Measurements from ENCODE around the gene STK32B.

The STK32B gene

DNA sequence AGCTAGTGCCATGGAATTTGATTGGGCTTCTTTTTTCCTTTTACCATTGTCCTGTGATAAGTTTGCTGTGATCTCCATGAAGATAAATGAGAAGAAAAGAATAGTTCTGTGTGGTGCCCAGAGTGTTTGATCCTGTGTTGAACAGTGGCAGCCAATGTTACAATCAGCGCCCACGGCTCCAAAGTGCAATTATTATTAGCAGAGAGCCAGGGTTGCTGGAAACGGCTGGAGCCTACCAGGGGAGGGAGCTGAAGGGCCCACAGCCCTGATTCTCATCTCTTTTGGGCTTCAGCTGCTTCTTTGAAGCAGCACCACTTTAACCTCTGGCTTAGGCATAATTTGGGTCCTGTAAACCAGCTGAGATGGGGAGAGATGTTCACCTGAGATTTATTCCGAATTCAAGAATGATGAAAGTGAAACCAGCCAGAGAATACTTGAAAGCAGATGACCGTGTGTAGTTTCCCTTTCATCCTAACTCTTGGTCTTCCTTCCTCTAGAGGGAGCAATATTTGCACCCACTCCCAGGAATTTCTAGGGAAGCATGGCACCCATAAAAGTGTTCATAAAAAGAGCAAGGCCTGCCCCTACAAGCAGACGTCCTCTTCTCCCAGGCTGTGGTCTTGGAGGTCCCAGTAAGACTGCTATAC lies 358.8 kb downstream of the STK32B start:
- H3K4me3 ChIP-seq (ENCODE audit: insufficient read depth, low read depth, low read length) = no peak overlapping the region
- no peaks in the 10 kb centered on the region for H3K36me3 ChIP-seq (ENCODE audit: control insufficient read depth, insufficient read depth, low read length)
- H3K4me1 ChIP-seq (ENCODE audit: control insufficient read depth, insufficient read depth, low read length) = no peaks in the 10 kb centered on the region
- no peaks in the 10 kb centered on the region for H3K9me3 ChIP-seq (ENCODE audit: control insufficient read depth, low read length)
- 82 to 87% methylated on average over 6 of the region's 6 CpGs for WGBS, 2 experiments
- no peaks in the 10 kb centered on the region for H3K27me3 ChIP-seq (ENCODE audit: control insufficient read depth, insufficient read depth, low read length, poor library complexity, severe bottlenecking)
- H3K27ac ChIP-seq (ENCODE audit: insufficient read depth, low read depth, low read length, poor library complexity, severe bottlenecking) = no peak overlapping the region

DNA sequence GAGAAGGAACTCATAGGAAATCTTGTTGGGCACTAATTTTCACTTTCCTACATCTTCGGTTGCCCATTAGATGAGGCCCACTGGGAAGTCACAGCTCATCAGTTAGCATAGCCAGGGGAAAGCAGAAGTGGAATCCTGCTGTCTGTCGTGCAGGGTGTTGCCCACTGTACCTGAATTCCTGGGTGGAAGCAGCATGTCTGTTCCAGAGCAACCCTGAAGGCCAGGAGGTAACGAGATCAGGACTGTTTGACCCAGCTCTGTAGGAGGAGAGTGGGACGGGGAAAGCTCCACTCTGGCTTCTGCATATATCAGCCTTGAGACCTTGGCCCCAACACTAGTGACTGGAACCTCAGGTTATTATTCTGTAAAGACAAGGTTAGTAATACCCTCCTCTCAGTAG lies 361.0 kb downstream of the STK32B start:
- WGBS, 2 experiments = 92 to 95% methylated on average over 4 of the region's 4 CpGs

DNA sequence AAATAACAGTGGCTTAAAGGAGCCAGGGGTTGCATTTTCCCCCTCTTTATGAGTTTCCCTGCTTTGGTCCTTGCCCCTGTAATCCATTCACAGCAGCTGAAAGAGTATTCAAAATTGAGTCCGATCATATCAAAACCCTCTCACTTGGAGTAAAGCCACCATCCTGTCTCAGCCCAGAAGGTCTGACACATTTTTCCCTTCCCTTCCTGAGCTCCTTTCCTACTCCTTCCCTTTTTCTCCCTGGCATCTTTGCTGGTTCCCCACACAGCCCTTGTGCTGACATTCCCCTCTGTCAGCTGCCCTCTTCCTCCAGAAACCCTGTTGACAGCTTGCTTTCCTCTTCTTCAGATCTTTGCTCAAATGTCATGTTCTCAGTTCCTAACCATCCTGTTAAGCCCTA lies 361.5 kb downstream of the STK32B start:
- 86 to 96% methylated on average over 1 of the region's 1 CpG for WGBS, 2 experiments
- H3K4me1 ChIP-seq (ENCODE audit: control insufficient read depth, insufficient read depth, low read length) = no peaks in the 10 kb centered on the region
- H3K9me3 ChIP-seq (ENCODE audit: control insufficient read depth, low read length) = no peaks in the 10 kb centered on the region
- no peak overlapping the region for H3K27ac ChIP-seq (ENCODE audit: insufficient read depth, low read depth, low read length, poor library complexity, severe bottlenecking)
- H3K27me3 ChIP-seq (ENCODE audit: control insufficient read depth, insufficient read depth, low read length, poor library complexity, severe bottlenecking) = no peaks in the 10 kb centered on the region
- H3K36me3 ChIP-seq (ENCODE audit: control insufficient read depth, insufficient read depth, low read length) = no peaks in the 10 kb centered on the region
- H3K4me3 ChIP-seq (ENCODE audit: insufficient read depth, low read depth, low read length) = no peak overlapping the region

More for the DNA sequence above, 361.0 kb downstream of the STK32B start:
- H3K27me3 ChIP-seq (ENCODE audit: control insufficient read depth, insufficient read depth, low read length, poor library complexity, severe bottlenecking) = no peaks in the 10 kb centered on the region
- no peaks in the 10 kb centered on the region for H3K36me3 ChIP-seq (ENCODE audit: control insufficient read depth, insufficient read depth, low read length)
- H3K9me3 ChIP-seq (ENCODE audit: control insufficient read depth, low read length) = no peaks in the 10 kb centered on the region
- H3K4me3 ChIP-seq (ENCODE audit: insufficient read depth, low read depth, low read length) = no peak overlapping the region
- H3K27ac ChIP-seq (ENCODE audit: insufficient read depth, low read depth, low read length, poor library complexity, severe bottlenecking) = no peak overlapping the region
- H3K4me1 ChIP-seq (ENCODE audit: control insufficient read depth, insufficient read depth, low read length) = no peaks in the 10 kb centered on the region

DNA sequence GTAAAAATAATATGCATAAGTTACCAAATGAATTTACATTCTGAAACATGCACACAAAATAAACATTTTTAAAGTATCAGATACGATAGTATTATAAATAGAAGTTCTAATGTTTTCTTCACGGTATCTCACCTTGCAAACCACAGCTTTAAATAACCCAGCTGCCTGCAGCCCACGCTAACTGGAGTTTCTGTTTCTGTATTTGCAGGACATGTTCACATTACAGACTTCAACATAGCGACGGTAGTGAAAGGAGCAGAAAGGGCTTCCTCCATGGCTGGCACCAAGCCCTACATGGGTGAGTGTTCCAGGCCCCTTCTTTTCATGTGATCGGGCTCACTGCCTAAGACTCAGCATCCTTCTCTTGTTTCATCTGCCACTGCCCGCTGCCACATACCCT lies 365.4 kb downstream of the STK32B start:
- Histone ChIP-seq H3K4me1 (ENCODE audit: control insufficient read depth, insufficient read depth, low read length) (no peaks in the 10 kb centered on the region), H3K9me3 (ENCODE audit: control insufficient read depth, low read length) (no peaks in the 10 kb centered on the region), H3K27ac (ENCODE audit: insufficient read depth, low read depth, low read length, poor library complexity, severe bottlenecking) (no peak overlapping the region), H3K4me3 (ENCODE audit: insufficient read depth, low read depth, low read length) (no peak overlapping the region), H3K36me3 (ENCODE audit: control insufficient read depth, insufficient read depth, low read length) (no peaks in the 10 kb centered on the region), H3K27me3 (ENCODE audit: control insufficient read depth, insufficient read depth, low read length, poor library complexity, severe bottlenecking) (no peaks in the 10 kb centered on the region)
- 79 to 81% methylated on average over 6 to 7 of the region's 7 CpGs for WGBS, 2 experiments

DNA sequence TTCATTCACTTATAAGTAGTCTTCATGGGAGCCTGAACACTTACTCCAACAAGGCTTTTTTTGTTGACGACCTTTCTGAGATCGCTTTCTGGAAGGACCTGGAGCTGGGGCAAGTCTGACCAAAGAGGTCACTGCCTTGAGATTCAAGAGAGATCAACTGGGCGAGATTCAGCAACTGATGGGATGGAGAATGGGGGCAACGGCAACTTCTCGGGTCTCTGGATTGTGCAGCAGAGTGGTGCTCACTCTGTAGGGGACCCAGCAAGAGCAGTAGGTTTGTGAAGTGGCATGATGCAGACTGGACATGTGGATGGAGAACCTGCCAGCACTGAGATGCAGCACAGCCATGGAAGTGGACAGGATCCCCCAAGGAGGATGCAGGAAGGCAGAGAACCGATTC lies 369.0 kb downstream of the STK32B start:
- Histone ChIP-seq H3K9me3 (ENCODE audit: control insufficient read depth, low read length) (no peaks in the 10 kb centered on the region), H3K4me3 (ENCODE audit: insufficient read depth, low read depth, low read length) (no peak overlapping the region), H3K27me3 (ENCODE audit: control insufficient read depth, insufficient read depth, low read length, poor library complexity, severe bottlenecking) (no peaks in the 10 kb centered on the region), H3K36me3 (ENCODE audit: control insufficient read depth, insufficient read depth, low read length) (no peaks in the 10 kb centered on the region), H3K27ac (ENCODE audit: insufficient read depth, low read depth, low read length, poor library complexity, severe bottlenecking) (no peak overlapping the region), H3K4me1 (ENCODE audit: control insufficient read depth, insufficient read depth, low read length) (no peaks in the 10 kb centered on the region)
- WGBS, 2 experiments = 94% methylated on average over 6 of the region's 6 CpGs

DNA sequence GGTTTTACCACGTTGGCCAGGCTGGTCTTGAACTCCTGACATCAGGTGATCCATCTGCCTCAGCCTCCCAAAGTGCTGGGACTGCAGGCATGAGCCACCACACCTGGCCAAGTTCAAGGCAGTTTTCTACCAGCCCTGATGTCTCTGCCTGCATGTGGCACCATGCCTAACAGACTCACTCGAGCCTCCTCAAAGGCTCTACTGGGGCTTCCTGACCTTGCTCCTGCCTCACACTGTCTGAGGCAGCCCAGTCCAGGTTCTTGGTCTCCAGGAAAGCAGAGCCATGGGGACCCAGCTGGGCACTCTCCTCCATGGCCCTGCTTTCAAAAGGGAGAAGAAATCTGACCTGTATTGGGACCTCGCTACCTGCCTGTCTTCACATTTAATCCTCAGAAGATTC lies 370.1 kb downstream of the STK32B start:
- Histone ChIP-seq H3K36me3 (ENCODE audit: control insufficient read depth, insufficient read depth, low read length) (no peaks in the 10 kb centered on the region), H3K27ac (ENCODE audit: insufficient read depth, low read depth, low read length, poor library complexity, severe bottlenecking) (no peak overlapping the region), H3K9me3 (ENCODE audit: control insufficient read depth, low read length) (no peaks in the 10 kb centered on the region), H3K4me3 (ENCODE audit: insufficient read depth, low read depth, low read length) (no peak overlapping the region), H3K27me3 (ENCODE audit: control insufficient read depth, insufficient read depth, low read length, poor library complexity, severe bottlenecking) (no peaks in the 10 kb centered on the region), H3K4me1 (ENCODE audit: control insufficient read depth, insufficient read depth, low read length) (no peaks in the 10 kb centered on the region)
- WGBS, 2 experiments = 88 to 92% methylated on average over 3 of the region's 3 CpGs

DNA sequence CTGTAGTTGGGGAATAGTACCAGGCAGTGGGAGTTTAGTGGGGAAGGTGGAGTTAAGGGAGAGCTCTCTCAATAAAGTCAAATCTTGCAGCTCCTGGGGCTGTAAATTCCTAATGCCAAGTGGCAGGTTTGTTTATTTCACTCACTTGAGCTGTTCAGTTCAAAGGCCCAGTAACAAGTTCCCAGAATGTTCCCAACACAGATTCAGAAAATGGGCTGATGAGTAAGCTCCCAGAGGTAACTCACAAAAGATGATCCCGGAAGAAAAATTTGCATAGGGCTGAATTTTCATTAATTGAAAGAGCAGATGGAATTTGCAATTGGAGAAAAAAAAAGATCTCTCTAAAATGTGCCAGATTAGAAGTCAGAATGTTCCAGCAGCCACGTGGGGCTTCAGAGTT lies 370.9 kb downstream of the STK32B start:
- no peaks in the 10 kb centered on the region for H3K9me3 ChIP-seq (ENCODE audit: control insufficient read depth, low read length)
- WGBS, 2 experiments = 81 to 82% methylated on average over 2 of the region's 2 CpGs
- H3K27ac ChIP-seq (ENCODE audit: insufficient read depth, low read depth, low read length, poor library complexity, severe bottlenecking) = no peak overlapping the region
- no peak overlapping the region for H3K4me3 ChIP-seq (ENCODE audit: insufficient read depth, low read depth, low read length)
- H3K36me3 ChIP-seq (ENCODE audit: control insufficient read depth, insufficient read depth, low read length) = no peaks in the 10 kb centered on the region
- H3K4me1 ChIP-seq (ENCODE audit: control insufficient read depth, insufficient read depth, low read length) = no peaks in the 10 kb centered on the region
- no peaks in the 10 kb centered on the region for H3K27me3 ChIP-seq (ENCODE audit: control insufficient read depth, insufficient read depth, low read length, poor library complexity, severe bottlenecking)

DNA sequence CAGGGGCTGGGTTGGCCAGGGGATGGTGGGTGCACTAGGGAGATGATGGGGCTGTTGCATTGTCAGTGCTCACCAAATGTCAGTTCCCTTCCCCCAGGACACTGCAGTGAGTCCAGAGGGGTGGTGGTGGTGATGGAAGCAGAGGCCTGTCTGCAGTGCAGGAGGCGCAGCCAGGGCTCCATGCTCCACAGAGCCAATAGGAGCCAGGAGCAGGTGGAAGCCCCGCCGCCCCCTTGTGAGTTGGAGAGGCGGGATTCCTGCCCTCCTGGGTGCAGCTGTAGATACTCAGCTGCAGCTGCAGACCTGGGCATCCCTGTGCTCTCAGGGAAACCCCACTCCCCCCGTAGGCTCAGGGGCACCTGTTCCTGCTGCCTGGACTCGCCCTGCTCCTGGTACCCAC lies 372.4 kb downstream of the STK32B start:
- Histone ChIP-seq H3K4me3 (ENCODE audit: insufficient read depth, low read depth, low read length) (no peak overlapping the region), H3K9me3 (ENCODE audit: control insufficient read depth, low read length) (no peaks in the 10 kb centered on the region), H3K4me1 (ENCODE audit: control insufficient read depth, insufficient read depth, low read length) (no peaks in the 10 kb centered on the region), H3K36me3 (ENCODE audit: control insufficient read depth, insufficient read depth, low read length) (no peaks in the 10 kb centered on the region), H3K27ac (ENCODE audit: insufficient read depth, low read depth, low read length, poor library complexity, severe bottlenecking) (no peak overlapping the region), H3K27me3 (ENCODE audit: control insufficient read depth, insufficient read depth, low read length, poor library complexity, severe bottlenecking) (no peaks in the 10 kb centered on the region)
- 91% methylated on average over 6 of the region's 6 CpGs for WGBS, 2 experiments

DNA sequence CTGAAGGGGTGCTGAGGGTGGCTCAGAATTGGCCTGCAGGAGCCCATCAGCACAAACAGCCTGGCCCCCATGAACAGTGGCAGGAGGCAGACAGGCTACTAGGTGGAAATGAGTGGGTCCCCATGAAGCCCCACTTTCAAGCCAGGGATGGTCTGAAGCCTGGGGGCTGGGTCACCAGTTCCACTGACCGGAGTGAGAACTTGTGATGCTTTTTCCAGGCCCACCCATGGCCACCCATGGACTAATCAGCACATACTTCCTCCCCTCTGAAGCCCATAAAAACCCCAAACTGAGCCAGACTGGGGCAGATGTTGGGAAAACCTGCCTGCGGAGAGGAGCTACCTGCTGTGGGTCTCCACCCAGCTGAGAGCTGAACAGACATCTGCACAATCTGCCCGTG lies 372.9 kb downstream of the STK32B start:
- Histone ChIP-seq H3K4me1 (ENCODE audit: control insufficient read depth, insufficient read depth, low read length) (no peaks in the 10 kb centered on the region), H3K27ac (ENCODE audit: insufficient read depth, low read depth, low read length, poor library complexity, severe bottlenecking) (no peak overlapping the region), H3K36me3 (ENCODE audit: control insufficient read depth, insufficient read depth, low read length) (no peaks in the 10 kb centered on the region), H3K27me3 (ENCODE audit: control insufficient read depth, insufficient read depth, low read length, poor library complexity, severe bottlenecking) (no peaks in the 10 kb centered on the region), H3K9me3 (ENCODE audit: control insufficient read depth, low read length) (no peaks in the 10 kb centered on the region), H3K4me3 (ENCODE audit: insufficient read depth, low read depth, low read length) (no peak overlapping the region)
- 93 to 94% methylated on average over 3 of the region's 3 CpGs for WGBS, 2 experiments

DNA sequence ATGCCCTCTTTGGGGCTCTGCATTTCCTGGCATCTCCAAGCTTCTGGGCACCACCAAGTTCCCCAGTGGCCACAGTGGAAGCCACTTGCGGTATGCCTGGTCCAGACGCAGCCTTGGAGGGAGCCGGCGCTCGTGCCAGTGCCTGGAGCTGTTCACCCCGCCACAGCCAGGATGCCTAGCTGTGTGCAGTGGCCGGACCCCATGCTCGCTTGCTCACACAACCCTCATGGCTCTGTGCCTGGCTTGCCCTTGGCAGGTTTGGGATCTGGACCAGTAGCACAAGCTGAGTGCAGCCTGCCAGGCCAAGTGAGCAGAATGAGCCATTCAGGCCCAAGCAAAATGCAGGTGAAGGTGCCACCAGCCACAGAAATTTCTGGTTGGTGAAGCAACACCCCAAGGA lies 373.6 kb downstream of the STK32B start:
- 93 to 94% methylated on average over 8 of the region's 8 CpGs for WGBS, 2 experiments

DNA sequence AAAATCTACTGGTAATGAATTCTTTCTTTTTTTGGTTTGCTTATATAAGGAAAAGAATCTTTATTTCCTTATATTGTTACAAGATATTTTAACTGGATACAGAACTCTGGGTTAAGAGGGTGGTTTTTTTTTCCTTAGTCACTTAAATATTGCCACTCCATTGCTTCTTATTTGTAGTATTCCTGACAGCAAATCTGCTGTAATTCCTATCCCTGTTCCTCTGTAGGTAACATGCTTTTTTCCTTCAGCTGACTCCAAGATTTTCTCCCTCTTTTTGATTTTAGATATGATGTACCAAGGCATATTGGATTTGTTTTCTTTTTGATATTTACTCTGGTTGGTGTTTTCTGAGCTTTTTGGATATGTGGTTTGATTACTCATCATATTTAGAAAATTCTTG lies 378.5 kb downstream of the STK32B start:
- Histone ChIP-seq H3K4me1 (ENCODE audit: control insufficient read depth, insufficient read depth, low read length) (no peaks in the 10 kb centered on the region), H3K27ac (ENCODE audit: insufficient read depth, low read depth, low read length, poor library complexity, severe bottlenecking) (no peak overlapping the region)

More for the DNA sequence above, 373.6 kb downstream of the STK32B start:
- Histone ChIP-seq H3K27ac (ENCODE audit: insufficient read depth, low read depth, low read length, poor library complexity, severe bottlenecking) (no peak overlapping the region), H3K4me3 (ENCODE audit: insufficient read depth, low read depth, low read length) (no peak overlapping the region), H3K4me1 (ENCODE audit: control insufficient read depth, insufficient read depth, low read length) (no peaks in the 10 kb centered on the region), H3K9me3 (ENCODE audit: control insufficient read depth, low read length) (no peaks in the 10 kb centered on the region), H3K36me3 (ENCODE audit: control insufficient read depth, insufficient read depth, low read length) (no peaks in the 10 kb centered on the region), H3K27me3 (ENCODE audit: control insufficient read depth, insufficient read depth, low read length, poor library complexity, severe bottlenecking) (no peaks in the 10 kb centered on the region)

More for the DNA sequence above, 378.5 kb downstream of the STK32B start:
- no peaks in the 10 kb centered on the region for H3K27me3 ChIP-seq (ENCODE audit: control insufficient read depth, insufficient read depth, low read length, poor library complexity, severe bottlenecking)
- no peaks in the 10 kb centered on the region for H3K36me3 ChIP-seq (ENCODE audit: control insufficient read depth, insufficient read depth, low read length)
- H3K9me3 ChIP-seq (ENCODE audit: control insufficient read depth, low read length) = no peaks in the 10 kb centered on the region
- H3K4me3 ChIP-seq (ENCODE audit: insufficient read depth, low read depth, low read length) = no peak overlapping the region

All from ectodermal cell (in vitro differentiated cells).